ENCODE results near the gene CIDEC.

GRCh38 chr3:9864200-9864927 is 15.7 kb downstream of the CIDEC start:
- TF ChIP-seq, protein P1, sequence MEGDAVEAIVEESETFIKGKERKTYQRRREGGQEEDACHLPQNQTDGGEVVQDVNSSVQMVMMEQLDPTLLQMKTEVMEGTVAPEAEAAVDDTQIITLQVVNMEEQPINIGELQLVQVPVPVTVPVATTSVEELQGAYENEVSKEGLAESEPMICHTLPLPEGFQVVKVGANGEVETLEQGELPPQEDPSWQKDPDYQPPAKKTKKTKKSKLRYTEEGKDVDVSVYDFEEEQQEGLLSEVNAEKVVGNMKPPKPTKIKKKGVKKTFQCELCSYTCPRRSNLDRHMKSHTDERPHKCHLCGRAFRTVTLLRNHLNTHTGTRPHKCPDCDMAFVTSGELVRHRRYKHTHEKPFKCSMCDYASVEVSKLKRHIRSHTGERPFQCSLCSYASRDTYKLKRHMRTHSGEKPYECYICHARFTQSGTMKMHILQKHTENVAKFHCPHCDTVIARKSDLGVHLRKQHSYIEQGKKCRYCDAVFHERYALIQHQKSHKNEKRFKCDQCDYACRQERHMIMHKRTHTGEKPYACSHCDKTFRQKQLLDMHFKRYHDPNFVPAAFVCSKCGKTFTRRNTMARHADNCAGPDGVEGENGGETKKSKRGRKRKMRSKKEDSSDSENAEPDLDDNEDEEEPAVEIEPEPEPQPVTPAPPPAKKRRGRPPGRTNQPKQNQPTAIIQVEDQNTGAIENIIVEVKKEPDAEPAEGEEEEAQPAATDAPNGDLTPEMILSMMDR (IDR thresholded peaks at IDR 0.05) = no peak
- no peak for TF ChIP-seq REST (IDR thresholded peaks at IDR 0.05; ENCODE audit: insufficient read depth in 1 of 2, low read depth in 2 of 2, low read length in 1 of 2)
- TF ChIP-seq POLR2AphosphoS5 (IDR thresholded peaks at IDR 0.05; ENCODE audit: low read depth, low read length) = no peak
